Measurements from ENCODE around the gene SLC2A4.

The SLC2A4 gene

GRCh38 chr17:7293159-7293558, 11.6 kb downstream of the SLC2A4 start:
- no peaks in the 10 kb centered on the region for H3K36me3 ChIP-seq (ENCODE audit: control insufficient read depth, insufficient read depth, low read length)
- 96% methylated on average over 6 to 8 of the region's 11 CpGs for whole genome bisulfite sequencing, 2 experiments (ENCODE audit: insufficient coverage in 2 of 2)
- no peak overlapping the region for H3K27ac ChIP-seq (ENCODE audit: low read depth, low read length, severe bottlenecking)

GRCh38 chr17:7293816-7294613, 12.5 kb downstream of the SLC2A4 start:
- Histone ChIP-seq H3K27ac (ENCODE audit: low read depth, low read length, severe bottlenecking) (no peak overlapping the region), H3K4me3 (ENCODE audit: extremely low read depth, insufficient read depth, low read length, poor library complexity, severe bottlenecking) (peak overlapping the region; percentile 33), H3K9me3 (ENCODE audit: control insufficient read depth, low read length) (no peaks in the 10 kb centered on the region), H3K36me3 (ENCODE audit: control insufficient read depth, insufficient read depth, low read length) (no peaks in the 10 kb centered on the region), H3K4me1 (ENCODE audit: control insufficient read depth, insufficient read depth, low read length, poor library complexity, severe bottlenecking) (no peaks in the 10 kb centered on the region)
- 3 to 4% methylated on average over 41 to 61 of the region's 75 CpGs for WGBS, 2 experiments (ENCODE audit: insufficient coverage in 2 of 2)

More at GRCh38 chr17:7293159-7293558, 11.6 kb downstream of the SLC2A4 start:
- no peaks in the 10 kb centered on the region for H3K4me1 ChIP-seq (ENCODE audit: control insufficient read depth, insufficient read depth, low read length, poor library complexity, severe bottlenecking)
- H3K9me3 ChIP-seq (ENCODE audit: control insufficient read depth, low read length) = no peaks in the 10 kb centered on the region
- no peak overlapping the region for H3K4me3 ChIP-seq (ENCODE audit: extremely low read depth, insufficient read depth, low read length, poor library complexity, severe bottlenecking)

GRCh38 chr17:7294614-7295153, 13.2 kb downstream of the SLC2A4 start, which contains the start of gene YBX2:
TSS of gene YBX2 (minus strand) at chr17:7294639. CDS start at chr17:7294500, 139 bp downstream.
- no peak within 1 kb of the TSS for H3K27ac ChIP-seq (ENCODE audit: low read depth, low read length, severe bottlenecking)
- H3K36me3 ChIP-seq (ENCODE audit: control insufficient read depth, insufficient read depth, low read length) = no peaks in the 10 kb centered on the region
- no peaks in the 10 kb centered on the region for H3K4me1 ChIP-seq (ENCODE audit: control insufficient read depth, insufficient read depth, low read length, poor library complexity, severe bottlenecking)
- peak within 1 kb of the TSS; percentile 33 for H3K4me3 ChIP-seq (ENCODE audit: extremely low read depth, insufficient read depth, low read length, poor library complexity, severe bottlenecking)
- H3K9me3 ChIP-seq (ENCODE audit: control insufficient read depth, low read length) = no peaks in the 10 kb centered on the region
- WGBS, 2 experiments (ENCODE audit: insufficient coverage in 2 of 2) = 3 to 7% methylated on average over 17 to 29 of the region's 57 CpGs

GRCh38 chr17:7295230-7296180, 14.0 kb downstream of the SLC2A4 start:
- no peak overlapping the region for H3K4me3 ChIP-seq (ENCODE audit: extremely low read depth, insufficient read depth, low read length, poor library complexity, severe bottlenecking)
- WGBS, 2 experiments (ENCODE audit: insufficient coverage in 2 of 2) = 66 to 84% methylated on average over 36 to 38 of the region's 42 CpGs

GRCh38 chr17:7296189-7296861, 14.8 kb downstream of the SLC2A4 start:
- H3K9me3 ChIP-seq (ENCODE audit: control insufficient read depth, low read length) = no peaks in the 10 kb centered on the region
- 8 to 10% methylated on average over 42 of the region's 51 CpGs for WGBS, 2 experiments (ENCODE audit: insufficient coverage in 2 of 2)
- H3K27ac ChIP-seq (ENCODE audit: low read depth, low read length, severe bottlenecking) = no peak overlapping the region
- H3K4me3 ChIP-seq (ENCODE audit: extremely low read depth, insufficient read depth, low read length, poor library complexity, severe bottlenecking) = no peak overlapping the region
- no peaks in the 10 kb centered on the region for H3K4me1 ChIP-seq (ENCODE audit: control insufficient read depth, insufficient read depth, low read length, poor library complexity, severe bottlenecking)
- H3K36me3 ChIP-seq (ENCODE audit: control insufficient read depth, insufficient read depth, low read length) = no peaks in the 10 kb centered on the region

More at GRCh38 chr17:7295230-7296180, 14.0 kb downstream of the SLC2A4 start:
- Histone ChIP-seq H3K4me1 (ENCODE audit: control insufficient read depth, insufficient read depth, low read length, poor library complexity, severe bottlenecking) (no peaks in the 10 kb centered on the region), H3K27ac (ENCODE audit: low read depth, low read length, severe bottlenecking) (no peak overlapping the region), H3K9me3 (ENCODE audit: control insufficient read depth, low read length) (no peaks in the 10 kb centered on the region), H3K36me3 (ENCODE audit: control insufficient read depth, insufficient read depth, low read length) (no peaks in the 10 kb centered on the region)

DNA sequence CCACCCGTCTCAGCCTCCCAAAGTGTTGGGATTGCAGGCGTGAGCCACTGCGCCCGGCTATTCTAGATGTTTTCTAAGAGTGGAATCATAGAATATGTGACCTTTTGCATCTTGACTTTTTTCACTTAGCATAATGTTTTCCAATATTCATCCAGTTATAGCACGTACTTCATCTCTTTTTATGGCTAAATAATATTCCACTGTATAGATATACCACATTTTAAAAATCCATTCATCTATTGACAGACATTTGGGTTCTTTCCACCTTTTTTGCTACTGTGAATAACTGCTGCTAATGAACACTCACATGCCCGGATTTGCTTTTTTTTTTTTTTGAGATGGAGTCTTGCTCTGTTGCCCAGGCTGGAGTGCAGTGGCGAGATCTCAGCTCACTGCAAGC, 22.7 kb downstream of the SLC2A4 start:
- WGBS, 2 experiments (ENCODE audit: insufficient coverage in 2 of 2) = 89 to 92% methylated on average over 1 to 2 of the region's 7 CpGs
- Histone ChIP-seq H3K9me3 (ENCODE audit: control insufficient read depth, low read length) (no peaks in the 10 kb centered on the region), H3K4me1 (ENCODE audit: control insufficient read depth, insufficient read depth, low read length, poor library complexity, severe bottlenecking) (peaks cover under 1% of the 10 kb centered on the region), H3K36me3 (ENCODE audit: control insufficient read depth, insufficient read depth, low read length) (peaks cover 4% of the 10 kb centered on the region), H3K27ac (ENCODE audit: low read depth, low read length, severe bottlenecking) (no peak overlapping the region), H3K4me3 (ENCODE audit: extremely low read depth, insufficient read depth, low read length, poor library complexity, severe bottlenecking) (no peak overlapping the region)

- Histone ChIP-seq H3K4me1 (ENCODE audit: control insufficient read depth, insufficient read depth, low read length, poor library complexity, severe bottlenecking) (peaks cover 10% of the 10 kb centered on the region), H3K4me3 (ENCODE audit: extremely low read depth, insufficient read depth, low read length, poor library complexity, severe bottlenecking) (peak within 1 kb of the TSS; percentile 90), H3K27ac (ENCODE audit: low read depth, low read length, severe bottlenecking) (peak within 1 kb of the TSS; percentile 95), H3K36me3 (ENCODE audit: control insufficient read depth, insufficient read depth, low read length) (peaks cover 32% of the 10 kb centered on the region), H3K9me3 (ENCODE audit: control insufficient read depth, low read length) (no peaks in the 10 kb centered on the region)
- 1% methylated on average over 52 to 62 of the region's 64 CpGs for whole genome bisulfite sequencing, 2 experiments (ENCODE audit: insufficient coverage in 2 of 2)
These were observed 25.6 kb downstream of the SLC2A4 start, which contains the start of gene EIF5A for GRCh38 chr17:7306911-7307685. TSS of gene EIF5A (plus strand) at chr17:7307628. CDS start at chr17:7309636, 2,008 bp downstream.

GRCh38 chr17:7307686-7308624, 26.4 kb downstream of the SLC2A4 start:
- H3K4me1 ChIP-seq (ENCODE audit: control insufficient read depth, insufficient read depth, low read length, poor library complexity, severe bottlenecking) = peaks cover 12% of the 10 kb centered on the region
- peak overlapping the region; percentile 90 for H3K4me3 ChIP-seq (ENCODE audit: extremely low read depth, insufficient read depth, low read length, poor library complexity, severe bottlenecking)
- WGBS, 2 experiments (ENCODE audit: insufficient coverage in 2 of 2) = 1% methylated on average over 36 to 65 of the region's 104 CpGs
- peak overlapping the region; percentile 95 for H3K27ac ChIP-seq (ENCODE audit: low read depth, low read length, severe bottlenecking)
- H3K36me3 ChIP-seq (ENCODE audit: control insufficient read depth, insufficient read depth, low read length) = peaks cover 40% of the 10 kb centered on the region
- H3K9me3 ChIP-seq (ENCODE audit: control insufficient read depth, low read length) = no peaks in the 10 kb centered on the region

Measured in mesodermal cell (in vitro differentiated cells).